ENCODE data around the gene ANKRD33.

GRCh38 chr12:51898937-51899336, 11.0 kb downstream of the ANKRD33 start:
- TF ChIP-seq CTCF (IDR thresholded peaks at IDR 0.05; ENCODE audit: low read length) (no peak), EZH2 (optimal IDR thresholded peaks at IDR 0.05; ENCODE audit: low read depth, low read length) (no peak)
